ENCODE results near the gene SPATA31E1. TPM values are rescaled to one million over a fixed set of nuclear protein-coding genes. Genes with fewer than 3 reads are reported as not detected.

Gene SPATA31E1
- total RNA-seq, 1 donor from 2014 or later, result not detected

DNA sequence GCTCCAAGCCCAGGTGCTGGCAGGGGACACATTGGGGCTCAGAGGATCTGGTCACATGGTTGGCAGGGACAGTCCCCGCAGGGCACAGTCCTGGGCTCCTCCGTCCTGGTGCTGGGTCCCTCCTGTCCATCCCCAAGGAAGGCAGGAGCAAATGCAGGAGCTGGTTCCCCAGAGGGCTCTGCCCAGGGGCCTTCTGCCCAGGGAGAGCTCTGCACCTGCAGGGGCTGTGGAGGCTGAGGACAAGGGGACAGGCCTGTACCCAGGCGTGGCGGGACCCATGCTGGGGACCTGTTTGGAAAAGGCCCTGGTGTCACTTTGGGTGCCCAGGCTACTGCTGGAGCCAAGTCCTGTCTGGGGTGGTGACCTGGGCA is 7.2 kb downstream of the SPATA31E1 start:
- DNase-seq, result no peak
- intact Hi-C loops (cut with DNase I), result no loop called here

DNA sequence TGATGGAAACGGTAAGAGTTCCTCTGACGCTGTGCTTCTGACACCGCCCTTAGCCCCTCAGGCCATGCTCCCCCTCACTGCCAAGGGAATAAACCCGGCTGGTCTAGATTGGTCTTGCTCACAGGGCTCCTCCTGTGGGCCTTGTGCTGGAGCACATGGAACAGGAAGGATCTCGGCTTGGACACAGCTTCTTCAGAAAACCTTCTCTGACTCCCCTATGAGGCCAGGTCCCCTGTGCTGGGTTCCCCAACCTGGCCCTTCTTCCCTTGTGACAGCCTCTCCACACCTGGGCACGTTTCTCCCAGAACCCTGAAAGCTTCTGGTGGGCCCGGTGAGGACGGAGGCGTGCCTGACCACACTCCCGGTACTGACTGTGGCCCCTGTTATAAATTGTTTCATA is 8.2 kb downstream of the SPATA31E1 start:
- no peak for DNase-seq
- TF ChIP-seq, protein P1, sequence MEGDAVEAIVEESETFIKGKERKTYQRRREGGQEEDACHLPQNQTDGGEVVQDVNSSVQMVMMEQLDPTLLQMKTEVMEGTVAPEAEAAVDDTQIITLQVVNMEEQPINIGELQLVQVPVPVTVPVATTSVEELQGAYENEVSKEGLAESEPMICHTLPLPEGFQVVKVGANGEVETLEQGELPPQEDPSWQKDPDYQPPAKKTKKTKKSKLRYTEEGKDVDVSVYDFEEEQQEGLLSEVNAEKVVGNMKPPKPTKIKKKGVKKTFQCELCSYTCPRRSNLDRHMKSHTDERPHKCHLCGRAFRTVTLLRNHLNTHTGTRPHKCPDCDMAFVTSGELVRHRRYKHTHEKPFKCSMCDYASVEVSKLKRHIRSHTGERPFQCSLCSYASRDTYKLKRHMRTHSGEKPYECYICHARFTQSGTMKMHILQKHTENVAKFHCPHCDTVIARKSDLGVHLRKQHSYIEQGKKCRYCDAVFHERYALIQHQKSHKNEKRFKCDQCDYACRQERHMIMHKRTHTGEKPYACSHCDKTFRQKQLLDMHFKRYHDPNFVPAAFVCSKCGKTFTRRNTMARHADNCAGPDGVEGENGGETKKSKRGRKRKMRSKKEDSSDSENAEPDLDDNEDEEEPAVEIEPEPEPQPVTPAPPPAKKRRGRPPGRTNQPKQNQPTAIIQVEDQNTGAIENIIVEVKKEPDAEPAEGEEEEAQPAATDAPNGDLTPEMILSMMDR (IDR thresholded peaks at IDR 0.05), result no peak

More for the DNA sequence above, 7.2 kb downstream of the SPATA31E1 start:
- Histone ChIP-seq H3K36me3 (no peaks in the 10 kb centered on the region), H3K4me1 (no peaks in the 10 kb centered on the region), H3K4me3 (no peak overlapping the region), H3K27me3 (no peaks in the 10 kb centered on the region), H3K27ac (no peak overlapping the region), H3K9me3 (no peaks in the 10 kb centered on the region)
- no peak for ATAC-seq
- TF ChIP-seq, protein P1 (IDR thresholded peaks at IDR 0.05), result no peak

GRCh38 chr9:87891754-87892153 is 9.1 kb downstream of the SPATA31E1 start:
- intact Hi-C loops (cut with DNase I), result no loop called here
- TF ChIP-seq, protein P1 (IDR thresholded peaks at IDR 0.05), result no peak
- DNase-seq (no peak), ATAC-seq (no peak)
- H3K9me3 ChIP-seq, result no peaks in the 10 kb centered on the region
- H3K27ac ChIP-seq, result no peak overlapping the region
- no peak overlapping the region for H3K4me3 ChIP-seq
- H3K4me1 ChIP-seq, result no peaks in the 10 kb centered on the region
- H3K27me3 ChIP-seq, result no peaks in the 10 kb centered on the region
- H3K36me3 ChIP-seq, result no peaks in the 10 kb centered on the region

More for the DNA sequence above, 8.2 kb downstream of the SPATA31E1 start:
- Histone ChIP-seq H3K27ac (no peak overlapping the region), H3K9me3 (no peaks in the 10 kb centered on the region), H3K27me3 (no peaks in the 10 kb centered on the region), H3K36me3 (no peaks in the 10 kb centered on the region), H3K4me3 (no peak overlapping the region), H3K4me1 (no peaks in the 10 kb centered on the region)
- intact Hi-C loops (cut with DNase I), result no loop called here
- no peak for ATAC-seq

DNA sequence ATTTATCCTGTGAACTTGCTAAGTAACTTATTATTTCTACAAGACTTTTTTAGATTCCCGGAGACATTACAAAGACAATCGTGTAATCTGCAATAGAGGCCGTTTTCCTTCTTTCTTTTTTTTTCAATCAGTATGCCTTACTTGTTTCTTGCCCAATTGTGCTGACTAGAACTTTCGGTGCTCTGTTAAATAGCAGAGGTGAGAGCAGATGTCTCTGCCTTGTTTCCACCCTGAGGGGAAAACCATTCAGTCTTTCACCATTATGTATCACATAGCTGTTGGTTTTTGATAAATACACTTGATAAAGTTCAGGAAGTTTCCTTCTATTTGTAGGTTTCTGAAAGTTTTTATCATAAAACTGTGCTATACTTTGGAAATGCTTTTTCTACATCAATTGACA is 10.3 kb downstream of the SPATA31E1 start:
- TF ChIP-seq, protein P1 (IDR thresholded peaks at IDR 0.05), result no peak
- no peaks in the 10 kb centered on the region for H3K36me3 ChIP-seq
- intact Hi-C loops (cut with DNase I), result no loop called here
- no peaks in the 10 kb centered on the region for H3K27me3 ChIP-seq
- ATAC-seq (no peak), DNase-seq (no peak)
- H3K4me3 ChIP-seq, result no peak overlapping the region
- H3K27ac ChIP-seq, result no peak overlapping the region
- H3K9me3 ChIP-seq, result no peaks in the 10 kb centered on the region
- H3K4me1 ChIP-seq, result no peaks in the 10 kb centered on the region

DNA sequence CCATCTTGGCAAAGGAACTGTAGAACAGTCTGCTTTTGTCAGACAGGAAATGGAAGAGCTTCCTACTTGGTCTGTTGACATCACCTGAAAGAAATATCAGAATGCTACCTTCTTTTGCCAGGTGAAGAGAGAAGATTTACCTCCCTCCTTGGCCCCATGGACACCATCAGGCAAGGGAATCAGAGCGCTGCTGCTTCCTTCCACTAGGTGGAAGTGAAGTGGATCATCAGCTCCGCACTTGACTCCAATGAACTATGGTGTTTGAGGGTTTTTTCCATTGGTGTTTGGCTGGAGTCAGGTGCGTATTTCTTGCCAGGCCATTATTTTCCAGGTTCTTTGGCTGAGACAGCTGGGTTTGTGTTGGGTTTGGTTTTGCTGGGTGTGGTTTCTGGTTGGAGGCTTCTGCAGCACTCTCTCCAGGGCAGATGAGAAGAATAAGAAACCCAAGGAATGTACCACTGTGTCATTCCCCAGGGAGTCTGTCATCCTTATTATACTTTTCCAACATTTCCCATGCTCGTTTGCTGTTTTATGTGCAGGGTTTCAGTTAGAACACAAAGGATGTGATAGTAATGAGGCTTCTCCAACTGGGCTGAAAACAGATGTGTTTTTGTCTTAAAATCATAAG is 12.4 kb downstream of the SPATA31E1 start:
- TF ChIP-seq, protein P1 (IDR thresholded peaks at IDR 0.05), result no peak

DNA sequence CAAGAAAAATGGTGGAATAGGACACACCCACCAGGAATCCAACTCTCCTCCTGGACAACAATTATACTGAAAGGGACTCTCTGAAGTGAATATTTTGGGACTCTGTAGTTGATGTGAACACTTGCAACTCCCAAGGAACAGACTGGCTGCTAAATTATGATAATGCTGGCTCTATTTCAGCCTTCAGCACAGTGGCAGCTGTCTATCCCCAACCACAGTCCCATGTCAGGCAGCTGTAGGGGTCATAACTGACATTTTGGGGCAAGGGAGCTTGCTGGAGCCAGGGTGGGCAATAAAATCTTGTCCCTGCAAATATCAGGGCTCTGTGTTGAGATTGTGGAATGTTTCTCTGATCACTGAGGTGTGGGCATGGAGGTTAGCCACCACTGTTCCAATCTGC is 14.2 kb downstream of the SPATA31E1 start:
- intact Hi-C loops (cut with DNase I), result no loop called here
- Histone ChIP-seq H3K4me3 (no peak overlapping the region), H3K4me1 (no peaks in the 10 kb centered on the region), H3K36me3 (no peaks in the 10 kb centered on the region), H3K9me3 (no peaks in the 10 kb centered on the region), H3K27ac (no peak overlapping the region), H3K27me3 (no peaks in the 10 kb centered on the region)
- DNase-seq, result no peak
- ATAC-seq, result no peak
- TF ChIP-seq, protein P1 (IDR thresholded peaks at IDR 0.05), result no peak

More for the DNA sequence above, 12.4 kb downstream of the SPATA31E1 start:
- ATAC-seq (no peak), DNase-seq (no peak)
- no peaks in the 10 kb centered on the region for H3K4me1 ChIP-seq
- no peaks in the 10 kb centered on the region for H3K27me3 ChIP-seq
- H3K36me3 ChIP-seq, result no peaks in the 10 kb centered on the region
- no peak overlapping the region for H3K27ac ChIP-seq
- H3K4me3 ChIP-seq, result no peak overlapping the region
- intact Hi-C loops (cut with DNase I), result no loop called here
- H3K9me3 ChIP-seq, result no peaks in the 10 kb centered on the region

Measured in upper lobe of right lung (tissue), 1 donor.